C4-2B (cell line): ENCODE results near the gene MBOAT1.

Experiments
- ZFX ChIP-seq: fragments of 450-650 bp; IDR thresholded peaks from 2 replicates; pipeline ENCODE4 v1.6.1; 2017
- TF ChIP-seq, protein P1 (sequence below): fragments of 450-650 bp; conservative IDR thresholded peaks from 2 replicates; pipeline ENCODE4 v1.5.1; 2017; ENCODE audit warnings: mild to moderate bottlenecking

DNA sequence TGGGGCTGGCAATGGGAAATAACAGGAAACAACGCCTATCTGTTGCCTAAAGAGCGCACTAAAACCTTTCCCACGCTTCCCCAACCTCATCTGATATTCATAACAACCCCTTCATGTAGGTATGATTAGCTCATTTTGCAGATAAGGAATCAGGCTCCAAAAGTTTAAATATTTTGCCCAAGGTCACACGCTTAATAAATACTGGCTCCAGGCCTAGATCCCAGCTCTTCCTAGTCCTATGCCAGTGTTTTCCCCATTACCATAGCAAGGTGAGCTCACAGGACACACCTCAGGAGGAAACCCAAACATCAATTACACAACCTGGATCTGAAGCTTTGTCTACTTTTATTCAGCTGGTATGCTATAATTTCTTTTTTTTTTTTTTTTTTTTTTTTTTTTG is 19.6 kb downstream of the MBOAT1 start:
- TF ChIP-seq, protein P1, sequence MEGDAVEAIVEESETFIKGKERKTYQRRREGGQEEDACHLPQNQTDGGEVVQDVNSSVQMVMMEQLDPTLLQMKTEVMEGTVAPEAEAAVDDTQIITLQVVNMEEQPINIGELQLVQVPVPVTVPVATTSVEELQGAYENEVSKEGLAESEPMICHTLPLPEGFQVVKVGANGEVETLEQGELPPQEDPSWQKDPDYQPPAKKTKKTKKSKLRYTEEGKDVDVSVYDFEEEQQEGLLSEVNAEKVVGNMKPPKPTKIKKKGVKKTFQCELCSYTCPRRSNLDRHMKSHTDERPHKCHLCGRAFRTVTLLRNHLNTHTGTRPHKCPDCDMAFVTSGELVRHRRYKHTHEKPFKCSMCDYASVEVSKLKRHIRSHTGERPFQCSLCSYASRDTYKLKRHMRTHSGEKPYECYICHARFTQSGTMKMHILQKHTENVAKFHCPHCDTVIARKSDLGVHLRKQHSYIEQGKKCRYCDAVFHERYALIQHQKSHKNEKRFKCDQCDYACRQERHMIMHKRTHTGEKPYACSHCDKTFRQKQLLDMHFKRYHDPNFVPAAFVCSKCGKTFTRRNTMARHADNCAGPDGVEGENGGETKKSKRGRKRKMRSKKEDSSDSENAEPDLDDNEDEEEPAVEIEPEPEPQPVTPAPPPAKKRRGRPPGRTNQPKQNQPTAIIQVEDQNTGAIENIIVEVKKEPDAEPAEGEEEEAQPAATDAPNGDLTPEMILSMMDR, result no peak
- TF ChIP-seq ZFX, result no peak
